GM21390 (cell line): ENCODE data around the gene BTNL9.
"Not testable (repeated sequence)": the region's sequence is repeated elsewhere in the genome, so short reads cannot be mapped to it uniquely, and the experiment has no call there.

ENCODE experiments used
- ATAC-seq: cut with Tn5 transposase; IDR thresholded peaks from one replicate; pipeline ENCODE4 v1.9.1; 2021; ENCODE audit not compliant: unreplicated experiment

The BTNL9 gene

DNA sequence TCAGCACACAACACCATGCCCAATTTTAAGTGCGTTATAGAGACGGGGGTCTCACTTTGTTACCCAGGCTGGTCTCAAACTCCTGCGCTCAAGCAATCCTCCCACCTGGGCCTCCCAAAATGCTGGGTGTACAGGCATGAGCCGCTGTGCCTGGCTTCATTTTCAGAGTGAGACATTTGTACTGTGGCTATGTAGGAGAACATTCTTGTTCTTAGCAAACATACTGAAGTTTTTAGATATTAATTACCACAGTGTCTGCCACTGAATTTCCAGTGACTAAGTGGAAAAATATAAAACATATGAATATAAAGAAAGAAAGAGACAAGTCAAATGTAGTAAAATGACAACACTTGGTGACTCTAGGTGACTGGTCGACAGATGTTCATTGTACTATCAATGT, 20.9 kb downstream of the BTNL9 start:
- ATAC-seq = no peak

GRCh38 chr5:181061645-181062044, 21.6 kb downstream of the BTNL9 start:
- ATAC-seq = no peak

DNA sequence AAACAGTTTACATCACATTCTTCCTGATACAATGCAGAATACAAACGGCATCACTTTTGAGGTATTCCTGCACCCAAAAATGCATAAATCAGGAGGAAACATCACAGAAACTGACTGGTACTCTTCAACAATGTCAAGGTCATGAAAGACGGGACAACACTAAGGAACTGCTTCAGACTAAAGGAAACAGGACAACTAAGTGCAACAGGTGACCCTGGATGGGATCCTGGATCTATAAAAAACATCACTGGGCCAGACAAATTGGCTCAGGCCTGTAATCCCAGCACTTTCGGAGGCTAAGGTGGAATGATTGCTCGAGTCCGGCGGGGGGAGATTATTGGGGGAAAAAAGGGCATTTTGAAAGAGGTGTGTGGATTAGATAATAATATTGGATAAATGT, 22.6 kb downstream of the BTNL9 start:
- ATAC-seq = no peak

DNA sequence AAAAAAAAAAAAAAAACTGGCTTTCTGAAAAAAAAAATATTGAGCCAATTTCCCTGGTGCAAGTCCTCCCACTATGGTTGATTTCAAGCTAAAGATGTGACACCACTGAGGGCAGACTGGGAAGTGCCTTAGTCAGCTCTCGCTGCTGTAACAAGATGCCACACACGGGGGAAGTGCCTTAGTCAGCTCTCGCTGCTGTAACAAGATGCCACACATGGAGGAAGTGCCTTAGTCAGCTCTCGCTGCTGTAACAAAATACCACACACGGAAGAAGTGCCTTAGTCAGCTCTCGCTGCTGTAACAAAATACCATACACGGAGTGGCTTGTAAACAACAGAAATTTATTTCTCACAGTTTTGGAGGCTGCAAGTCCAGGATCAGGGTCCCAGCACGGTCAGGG, 23.4 kb downstream of the BTNL9 start:
- no peak for ATAC-seq

DNA sequence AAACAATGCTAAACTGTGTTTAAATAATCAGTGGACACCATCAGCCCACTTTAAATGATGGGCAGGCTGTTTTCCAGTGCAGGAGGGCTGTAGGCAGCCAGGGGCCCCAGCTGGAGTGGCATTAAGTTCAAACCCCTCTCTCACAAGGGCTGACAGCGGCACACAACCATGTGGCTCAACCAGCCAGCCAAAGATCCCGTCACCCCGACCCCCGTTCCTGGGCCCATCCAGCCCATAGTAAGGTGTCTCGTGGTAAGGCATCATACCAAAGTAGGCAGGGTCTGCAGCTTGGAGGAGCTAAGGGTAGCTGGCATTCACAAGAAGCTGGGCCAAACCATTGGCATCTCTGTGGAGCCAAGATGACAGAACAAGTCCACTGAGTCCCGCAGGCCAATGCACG, 24.9 kb downstream of the BTNL9 start:
- ATAC-seq = no peak

DNA sequence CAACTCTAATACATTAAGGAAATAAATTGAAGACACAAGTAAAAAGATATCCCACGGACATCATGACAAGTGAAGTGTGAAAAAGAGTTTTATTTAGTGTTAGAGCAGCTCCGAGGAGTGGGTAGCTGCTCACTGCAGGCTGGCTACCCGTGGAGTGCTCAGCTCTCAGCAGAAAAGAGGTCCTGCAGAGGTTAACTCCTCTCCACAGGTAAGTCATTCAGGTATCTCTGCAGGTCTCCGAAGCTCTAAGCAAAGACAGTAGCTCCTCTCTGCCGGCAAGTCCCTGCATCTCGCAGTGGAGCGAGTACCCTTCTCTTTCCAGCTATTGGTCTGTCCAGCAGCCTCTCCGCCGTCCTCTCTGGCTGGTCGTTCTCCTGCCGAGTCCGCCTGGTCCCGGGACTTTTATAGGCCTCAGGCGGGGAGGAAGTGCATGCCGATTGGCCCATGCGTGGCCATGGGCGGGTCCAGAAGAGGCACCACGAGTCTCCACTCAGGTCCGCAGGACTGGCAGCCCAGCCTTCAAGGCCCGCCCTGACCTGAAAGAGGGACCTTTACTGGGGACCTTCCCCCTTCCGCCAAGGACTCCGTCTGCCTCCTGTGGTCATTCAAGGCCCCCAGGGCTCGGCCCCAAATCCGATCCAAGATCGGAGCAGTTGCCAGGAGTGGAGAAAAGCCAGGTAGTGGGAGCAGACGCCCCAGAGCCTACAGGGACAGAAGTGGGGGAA, 29.9 kb downstream of the BTNL9 start:
- ATAC-seq = no peak

DNA sequence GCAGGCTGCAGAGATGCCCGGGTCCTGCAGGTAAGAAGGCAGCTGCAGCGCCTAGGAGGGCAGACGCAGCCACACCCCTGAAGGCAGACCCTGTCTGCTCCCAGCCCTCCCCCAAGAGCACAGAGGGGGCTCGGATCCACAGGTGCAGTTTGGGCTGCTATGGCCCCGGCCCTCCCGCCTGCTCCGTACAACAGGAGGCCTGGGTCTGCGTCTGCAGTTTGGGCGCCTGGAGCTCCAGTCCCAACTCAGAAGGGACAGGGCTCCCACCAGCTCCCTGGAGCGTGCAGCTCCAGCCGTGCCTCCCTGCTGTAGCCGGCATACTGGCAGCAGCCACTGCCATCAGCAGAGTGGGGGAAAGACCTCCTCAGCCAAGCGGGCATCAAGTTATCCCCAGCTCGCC, 30.5 kb downstream of the BTNL9 start:
- no peak for ATAC-seq

- no peak for ATAC-seq
Measured at GRCh38 chr5:181071257-181071656, 31.2 kb downstream of the BTNL9 start.

DNA sequence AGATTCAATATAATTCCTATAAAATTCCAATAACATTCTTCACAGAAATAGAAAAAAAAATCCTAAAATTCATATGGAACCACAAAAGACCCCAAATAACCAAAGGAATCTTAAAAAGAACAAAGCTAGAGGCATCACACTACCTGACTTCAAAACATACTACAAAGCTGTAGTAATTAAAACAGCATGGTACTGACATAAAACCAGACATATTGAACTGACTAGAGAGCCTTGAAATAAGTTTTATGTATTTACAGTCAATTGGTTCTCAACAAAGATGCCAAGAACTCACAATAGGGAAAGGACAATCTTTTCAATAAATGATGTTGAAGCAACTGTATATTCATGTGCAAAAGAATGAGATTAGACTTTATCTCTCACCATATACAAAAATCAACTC, 36.9 kb downstream of the BTNL9 start:
- no peak for ATAC-seq

DNA sequence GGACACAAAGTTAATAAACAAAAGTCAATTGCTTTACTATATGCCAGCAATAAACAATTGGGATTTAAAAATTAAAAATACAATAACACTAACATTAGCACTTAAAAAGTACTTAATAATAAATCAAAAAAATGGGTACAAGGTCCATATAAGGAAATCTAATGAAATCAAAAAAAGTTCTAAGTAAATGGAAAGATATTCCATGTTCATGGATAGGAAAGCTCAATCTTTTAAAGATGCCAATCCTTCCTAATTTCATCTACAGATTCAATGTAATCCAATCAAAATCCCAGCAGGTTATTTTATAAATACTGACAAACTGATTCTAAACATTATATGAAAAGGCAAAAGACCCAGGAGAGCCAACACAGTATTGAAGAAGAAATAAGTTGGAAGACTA, 41.9 kb downstream of the BTNL9 start:
- no peak for ATAC-seq

DNA sequence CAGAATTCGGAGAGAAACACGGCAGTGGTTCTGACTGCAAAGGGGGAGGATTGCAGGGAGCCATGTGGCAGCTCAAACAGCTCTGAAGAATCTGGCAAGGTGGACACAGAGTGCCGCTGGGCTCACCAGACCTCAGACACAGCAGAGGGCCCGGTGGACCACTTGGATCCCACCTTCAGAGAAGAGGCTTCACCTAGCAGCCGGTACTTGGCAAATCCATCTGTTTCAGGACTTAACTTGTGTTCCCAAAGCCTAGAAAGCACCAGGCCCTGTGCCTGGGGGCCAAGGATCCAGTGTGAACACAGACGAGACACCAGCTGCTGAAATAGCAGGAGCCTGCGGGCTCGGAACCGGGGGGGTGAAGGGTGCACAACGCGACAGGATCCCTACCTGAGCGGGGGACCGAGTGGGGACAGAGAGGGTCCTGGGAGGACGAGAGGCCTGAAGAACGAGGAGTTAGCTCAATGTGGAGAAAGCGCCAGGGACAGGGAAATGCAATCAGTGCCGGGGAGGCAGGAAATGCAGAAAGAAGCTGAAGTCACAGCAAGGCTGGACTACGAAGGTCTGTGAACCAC, 44.6 kb downstream of the BTNL9 start:
- ATAC-seq = no peak

- no peak for ATAC-seq
Measured at GRCh38 chr5:181086026-181086883, 46.2 kb downstream of the BTNL9 start.

GRCh38 chr5:181086884-181087205, 46.8 kb downstream of the BTNL9 start:
- ATAC-seq = no peak

DNA sequence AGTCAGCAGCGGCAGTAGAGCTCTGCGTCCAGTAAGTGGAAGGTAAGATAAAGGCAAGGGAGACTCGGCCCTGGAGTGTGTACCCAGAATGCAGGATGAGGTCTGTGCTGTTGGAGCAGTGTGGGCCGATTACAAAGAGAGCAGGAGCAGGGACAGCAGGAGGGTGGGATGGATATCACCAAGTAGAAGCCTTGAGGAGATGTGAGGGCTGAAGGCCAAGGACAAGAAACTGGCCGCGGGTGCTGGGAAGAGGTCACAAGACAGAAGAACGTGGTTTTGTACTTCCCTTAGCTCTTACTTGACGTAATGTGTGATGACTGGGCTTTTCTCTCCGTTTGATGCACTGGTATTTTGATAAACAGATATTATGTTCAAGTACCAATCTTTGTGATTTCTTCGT, 47.2 kb downstream of the BTNL9 start:
- no peak for ATAC-seq

- ATAC-seq = no peak
Measured at GRCh38 chr5:181088289-181088688, 48.2 kb downstream of the BTNL9 start.

GRCh38 chr5:181092428-181092827, 52.4 kb downstream of the BTNL9 start:
- ATAC-seq = no peak

GRCh38 chr5:181095162-181095561, 55.1 kb downstream of the BTNL9 start:
- not testable (repeated sequence) for ATAC-seq

DNA sequence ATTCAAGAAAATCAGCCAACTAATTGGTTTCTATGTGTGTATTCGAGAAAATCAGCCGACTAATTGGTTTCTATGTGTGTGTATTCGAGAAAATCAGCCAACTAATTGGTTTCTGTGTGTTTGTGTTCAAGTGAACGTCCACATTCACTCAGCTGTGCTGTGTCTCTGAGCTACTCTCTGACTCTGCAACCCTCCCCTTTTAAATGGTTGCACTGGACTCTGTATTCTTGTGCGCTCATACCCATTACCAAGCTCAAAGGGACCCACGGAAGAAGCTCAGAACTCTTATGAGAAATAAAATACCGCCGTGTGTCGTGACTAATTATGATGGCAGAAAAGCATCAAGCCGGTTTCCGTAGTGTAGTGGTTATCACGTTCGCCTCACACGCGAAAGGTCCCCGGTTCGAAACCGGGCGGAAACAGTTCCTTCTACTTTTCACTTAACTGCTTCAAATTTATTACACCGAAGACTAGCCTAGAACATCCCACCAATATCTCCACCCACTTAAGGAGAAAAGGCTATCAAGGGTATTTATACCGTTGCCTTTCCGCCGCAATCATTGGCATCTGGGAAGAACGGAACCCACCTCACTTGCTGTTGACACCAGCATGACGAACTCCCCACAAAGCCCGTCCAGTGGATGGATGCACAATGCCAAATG, 56.8 kb downstream of the BTNL9 start:
- ATAC-seq = not testable (repeated sequence)

DNA sequence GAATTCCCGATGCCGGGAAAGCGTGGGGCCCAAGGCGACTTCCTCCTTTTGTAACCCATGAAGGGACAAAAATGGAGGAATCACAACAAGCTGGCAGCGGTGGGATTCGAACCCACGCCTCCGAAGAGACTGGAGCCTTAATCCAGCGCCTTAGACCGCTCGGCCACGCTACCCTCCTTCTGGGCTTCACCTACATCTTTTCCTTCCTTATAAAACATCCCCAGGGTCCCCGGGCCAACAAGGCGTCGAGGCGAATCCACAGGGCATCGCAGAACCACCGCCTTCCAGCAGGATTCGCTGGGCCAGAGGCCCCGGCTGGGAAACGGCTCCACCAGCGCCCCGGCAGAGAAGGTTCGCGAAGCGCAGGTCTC, 57.3 kb downstream of the BTNL9 start:
- ATAC-seq = not testable (repeated sequence)

DNA sequence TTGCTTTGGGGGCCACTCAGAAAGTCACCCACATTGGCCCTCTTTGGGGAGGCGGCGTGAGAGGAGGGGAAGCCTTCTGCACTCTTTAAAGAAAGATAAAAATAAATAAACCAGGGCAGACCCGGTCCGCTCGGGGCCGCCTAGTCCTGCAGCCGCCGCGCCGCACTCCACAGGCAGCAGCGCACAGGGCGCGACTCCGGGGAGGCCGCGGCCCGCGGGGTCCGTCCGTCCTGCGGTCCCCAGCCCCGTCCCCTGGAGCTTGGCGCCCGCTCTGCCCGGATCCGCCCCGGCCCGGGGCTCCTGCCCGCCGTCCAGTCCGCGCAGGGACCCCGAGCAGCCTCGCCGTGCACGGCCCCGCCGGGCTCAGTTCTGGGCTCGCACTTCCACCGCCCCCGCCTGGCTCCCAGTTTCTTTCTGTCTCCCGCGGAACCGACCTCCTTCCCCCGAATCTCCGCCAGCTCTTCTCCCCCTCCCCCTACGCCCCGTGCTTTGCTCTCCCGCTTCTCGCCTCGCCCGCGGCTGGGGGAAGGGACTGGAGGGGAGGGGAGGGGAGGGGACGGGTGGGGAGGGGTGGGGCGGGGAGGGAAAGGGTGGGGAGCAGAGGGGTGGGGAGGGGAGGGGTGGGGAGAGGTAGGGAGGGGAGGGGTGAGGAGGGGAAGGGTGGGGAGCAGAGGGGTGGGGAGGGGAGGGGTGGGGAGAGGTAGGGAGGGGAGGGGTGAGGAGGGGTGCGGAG, 57.9 kb downstream of the BTNL9 start:
- not testable (repeated sequence) for ATAC-seq
